OCI-LY1 (cell line): ENCODE data around the gene CHAT.

Experiments used
- CTCF ChIP-seq: fragments of 200-600 bp; sonication (generic), shearing (Covaris generic); IDR thresholded peaks from 2 replicates; pipeline ENCODE4 v1.5.1; 2017; ENCODE audit warnings: mild to moderate bottlenecking, antibody characterized with exemption, low read length, moderate library complexity, mixed read lengths
- EZH2 ChIP-seq: fragments of 200-600 bp; sonication (generic), shearing (Covaris generic); IDR thresholded peaks from 2 replicates; pipeline ENCODE4 v1.8.0; 2017; ENCODE audit warnings: borderline replicate concordance, mixed run types, mild to moderate bottlenecking, antibody characterized with exemption, low read length, moderate library complexity, mixed read lengths

DNA sequence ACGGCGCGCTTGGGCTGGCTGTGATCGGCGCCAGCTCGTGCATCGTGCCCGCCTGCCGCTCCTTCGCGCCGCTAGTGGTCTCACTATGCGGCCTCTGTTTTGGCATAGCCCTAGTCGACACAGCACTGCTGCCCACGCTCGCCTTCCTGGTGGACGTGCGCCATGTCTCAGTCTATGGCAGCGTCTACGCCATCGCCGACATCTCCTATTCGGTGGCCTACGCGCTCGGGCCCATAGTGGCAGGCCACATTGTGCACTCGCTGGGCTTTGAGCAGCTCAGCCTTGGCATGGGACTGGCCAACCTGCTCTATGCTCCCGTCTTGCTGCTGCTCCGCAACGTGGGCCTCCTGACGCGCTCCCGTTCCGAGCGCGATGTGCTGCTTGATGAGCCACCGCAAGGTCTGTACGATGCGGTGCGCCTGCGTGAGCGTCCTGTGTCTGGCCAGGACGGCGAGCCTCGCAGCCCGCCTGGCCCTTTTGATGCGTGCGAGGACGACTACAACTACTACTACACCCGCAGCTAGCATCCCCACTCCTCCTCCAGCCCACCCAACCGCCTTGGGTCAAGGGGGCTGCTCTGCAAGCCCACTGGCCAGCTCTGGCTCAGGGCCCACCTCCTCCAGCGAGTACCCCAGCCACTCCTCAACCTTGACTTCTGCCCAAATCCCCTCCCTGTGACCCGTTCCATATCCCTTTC, 1.9 kb upstream of the CHAT start:
- no peak for TF ChIP-seq EZH2
- no peak for TF ChIP-seq CTCF
